Ovary (tissue), 9 donors: Measurements from ENCODE around the gene INSIG1. TPM values are rescaled to one million over a fixed set of nuclear protein-coding genes. Genes with fewer than 3 reads are reported as not detected.

ENCODE experiments used
- DNase-seq, 5 donors: peaks; one replicate each; pipeline ENCODE4 v3.0.0-alpha.2; 2019 to 2020
- H3K27ac ChIP-seq, 2 donors: fragments of 200-600 bp; one replicate each; pipeline versions ENCODE4 v1.5.1 to v1.8.0; 2019 to 2022
- H3K27me3 ChIP-seq: fragments of 200-600 bp; one replicate; pipeline ENCODE4 v1.8.0; 2022
- H3K36me3 ChIP-seq: fragments of 200-600 bp; sonication (generic); one replicate; pipeline ENCODE4 v1.5.1; 2019
- H3K4me1 ChIP-seq: one replicate; pipeline ENCODE4 v1.8.1; 2013; ENCODE audit warnings: mild to moderate bottlenecking, moderate library complexity; ENCODE audit not compliant: insufficient read depth
- H3K4me3 ChIP-seq: fragments of 200-600 bp; sonication (generic); one replicate; pipeline ENCODE4 v1.5.1; 2017
- H3K9me3 ChIP-seq, 2 donors: fragments of 200-600 bp in 1 of 2; sonication (generic) in 1 of 2; one replicate each; pipeline versions ENCODE4 v1.5.1 to v1.8.1; 2013 to 2019; ENCODE audit warnings: mild to moderate bottlenecking in 1 of 2, moderate library complexity in 1 of 2
- CTCF ChIP-seq, 3 donors: fragments of 450-650 bp in 2 of 3; fragments of 200-600 bp in 1 of 3; IDR thresholded peaks; one replicate each; pipeline versions ENCODE4 v1.5.1 to v1.8.0; 2016 to 2022; ENCODE audit warnings: antibody characterized with exemption in 3 of 3, mild to moderate bottlenecking in 1 of 3
- EP300 ChIP-seq: sonication (generic); formaldehyde crosslinking; IDR thresholded peaks from one replicate; pipeline ENCODE4 v1.6.1; 2017; ENCODE audit warnings: antibody characterized with exemption
- POLR2A ChIP-seq: fragments of 450-650 bp; IDR thresholded peaks from one replicate; pipeline ENCODE4 v1.6.1; 2017; ENCODE audit warnings: antibody characterized with exemption, mild to moderate bottlenecking, moderate library complexity
- WGBS, 3 donors: extraction: QIAGEN DNeasy Blood & Tissue Kit in 1 of 3; methylation state at CpG; one replicate each; pipeline versions ENCODE4 v1.1.5 to v1.1.7; 2013 to 2017; 5-methylcytosine and 5-hydroxymethylcytosine counted together
- intact Hi-C, 4 donors: fragments of 100-400 bp; cut with DNase I; formaldehyde crosslinking; loops; one replicate each; pipeline versions ENCODE4 v1.11.0 to v1.15.1; 2022 to 2023
- polyA plus RNA-seq, 2 donors: library from polyadenylated mRNA; stranded (reverse); fragments of 200-250 nt in 1 of 2; fragments of 350-450 nt in 1 of 2; fragmentation: Illumina TruSeq in 1 of 2; extraction: RNeasy Lipid Tissue Mini Kit (QIAGEN cat#74804) in 1 of 2; gene quantifications; one replicate each; pipeline ENCODE4 v1.2.3, GENCODE V29; 2013 to 2014
- total RNA-seq, 7 donors: library from RNA; depleted of rRNA in 2 of 7; stranded (reverse); fragments of >200 nt in 2 of 7; fragmentation: NEBNext Ultra II Directional in 3 of 7; extraction: Animal tissue kit (Norgen Biotek cat#: 25700) in 3 of 7; gene quantifications; one replicate each; pipeline versions ENCODE4 v1.1.0 to v1.2.4, GENCODE V29; 2016 to 2023
- donor health status: DM: no; HTN: no; CAD: no; lungs with moderate emphysema.
- donor health status: DM: no; HTN: no; CAD: no.
- donor health status: Bipolar disorder and iron deficiency.
- donor health status: DM: yes; HTN: yes; CAD: no.
- donor health status: DM: no; HTN: no; CAD: no.
- donor health status: DM: yes; HTN: yes; CAD: no.

INSIG1 gene
- total and polyA plus RNA-seq, 9 donors: 15.0 to 186 (median 30.5) TPM

- no peaks in the 10 kb centered on the region for H3K36me3 ChIP-seq
- H3K27ac ChIP-seq: no peak overlapping the region
- no peaks in the 10 kb centered on the region for H3K9me3 ChIP-seq
- intact Hi-C loops: loop anchor here in 1 of 4 donors (5.0 kb wide), 1 partner anchor 41 kb away; the partner anchor contains the start of gene INSIG1
- H3K27me3 ChIP-seq: no peaks in the 10 kb centered on the region
- WGBS, 3 donors: 64 to 85% (median 70%) methylated on average over 15 to 18 of the region's 18 CpGs
- no peak for DNase-seq
- no peak overlapping the region for H3K4me3 ChIP-seq
- TF ChIP-seq POLR2A: no peak
- no peaks in the 10 kb centered on the region for H3K4me1 ChIP-seq
Observed at GRCh38 chr7:155256081-155256760, 41.5 kb upstream of the INSIG1 start.

- Histone ChIP-seq H3K4me1 (no peaks in the 10 kb centered on the region), H3K4me3 (no peak overlapping the region), H3K27ac (no peak overlapping the region), H3K27me3 (no peaks in the 10 kb centered on the region), H3K36me3 (no peaks in the 10 kb centered on the region), H3K9me3 (no peaks in the 10 kb centered on the region)
- 32 to 45% (median 34%) methylated on average over 8 of the region's 8 CpGs for WGBS, 3 donors
- intact Hi-C loops: loop anchor here in 1 of 4 donors (5.0 kb wide), 1 partner anchor 40 kb away; the partner anchor contains the start of gene INSIG1
- TF ChIP-seq CTCF (IDR thresholded peaks at IDR 0.05): no peak
- no peak for TF ChIP-seq POLR2A
- no peak for TF ChIP-seq EP300
- DNase-seq: no peak
Observed at GRCh38 chr7:155256761-155257481, 40.8 kb upstream of the INSIG1 start.

GRCh38 chr7:155257482-155258225 is 40.0 kb upstream of the INSIG1 start:
- intact Hi-C loops: loop anchor here in 1 of 4 donors (5.0 kb wide), 1 partner anchor 40 kb away; the partner anchor contains the start of gene INSIG1
- H3K36me3 ChIP-seq: no peaks in the 10 kb centered on the region

GRCh38 chr7:155258226-155258560 is 39.5 kb upstream of the INSIG1 start:
- DNase-seq: no peak
- WGBS, 3 donors: 62 to 64% (median 63%) methylated on average over 3 of the region's 3 CpGs
- H3K27me3 ChIP-seq: no peaks in the 10 kb centered on the region

More at GRCh38 chr7:155257482-155258225, 40.0 kb upstream of the INSIG1 start:
- no peaks in the 10 kb centered on the region for H3K27me3 ChIP-seq
- DNase-seq: peak in 2 of 5 donors; percentile 39 to 47
- no peak overlapping the region for H3K4me3 ChIP-seq
- no peaks in the 10 kb centered on the region for H3K4me1 ChIP-seq
- H3K27ac ChIP-seq: peak overlapping the region in 1 of 2 donors; percentile 45
- TF ChIP-seq EP300 (no peak), POLR2A (no peak)
- H3K9me3 ChIP-seq: no peaks in the 10 kb centered on the region
- WGBS, 3 donors: 57 to 61% (median 59%) methylated on average over 30 of the region's 30 CpGs

GRCh38 chr7:155259866-155260497 is 37.7 kb upstream of the INSIG1 start:
- Histone ChIP-seq H3K4me1 (no peaks in the 10 kb centered on the region), H3K27me3 (no peaks in the 10 kb centered on the region), H3K9me3 (no peaks in the 10 kb centered on the region), H3K4me3 (no peak overlapping the region), H3K27ac (no peak overlapping the region), H3K36me3 (no peaks in the 10 kb centered on the region)
- DNase-seq: no peak
- WGBS, 3 donors: 70 to 72% (median 71%) methylated on average over 13 of the region's 13 CpGs
- TF ChIP-seq EP300: no peak
- TF ChIP-seq CTCF (IDR thresholded peaks at IDR 0.05): no peak
- TF ChIP-seq POLR2A: no peak
- intact Hi-C loops: loop anchor here in 1 of 4 donors (5.0 kb wide), 1 partner anchor 37 kb away; the partner anchor contains the start of gene INSIG1

More at GRCh38 chr7:155258226-155258560, 39.5 kb upstream of the INSIG1 start:
- H3K9me3 ChIP-seq: no peaks in the 10 kb centered on the region
- no peak for TF ChIP-seq POLR2A
- no peak overlapping the region for H3K27ac ChIP-seq
- H3K4me1 ChIP-seq: no peaks in the 10 kb centered on the region
- intact Hi-C loops: loop anchor here in 1 of 4 donors (5.0 kb wide), 1 partner anchor 39 kb away; the partner anchor contains the start of gene INSIG1
- no peaks in the 10 kb centered on the region for H3K36me3 ChIP-seq
- no peak overlapping the region for H3K4me3 ChIP-seq
